Measurements from ENCODE around the gene TMOD2.

TMOD2 gene

GRCh38 chr15:51750186-51750585, 1.2 kb upstream of the TMOD2 start:
- Mint-ChIP-seq H3K9me3 (no peaks in the 10 kb centered on the region), H3K27ac (peak overlapping the region; percentile 64), H3K4me3 (peak overlapping the region; percentile 99), H3K27me3 (no peaks in the 10 kb centered on the region), H3K4me1 (peaks cover 32% of the 10 kb centered on the region), H3K36me3 (peaks cover 3% of the 10 kb centered on the region)
- DNase-seq (ENCODE audit: low spot score in 2 of 2) (no peak), ATAC-seq (ENCODE audit: low read depth) (no peak)

DNA sequence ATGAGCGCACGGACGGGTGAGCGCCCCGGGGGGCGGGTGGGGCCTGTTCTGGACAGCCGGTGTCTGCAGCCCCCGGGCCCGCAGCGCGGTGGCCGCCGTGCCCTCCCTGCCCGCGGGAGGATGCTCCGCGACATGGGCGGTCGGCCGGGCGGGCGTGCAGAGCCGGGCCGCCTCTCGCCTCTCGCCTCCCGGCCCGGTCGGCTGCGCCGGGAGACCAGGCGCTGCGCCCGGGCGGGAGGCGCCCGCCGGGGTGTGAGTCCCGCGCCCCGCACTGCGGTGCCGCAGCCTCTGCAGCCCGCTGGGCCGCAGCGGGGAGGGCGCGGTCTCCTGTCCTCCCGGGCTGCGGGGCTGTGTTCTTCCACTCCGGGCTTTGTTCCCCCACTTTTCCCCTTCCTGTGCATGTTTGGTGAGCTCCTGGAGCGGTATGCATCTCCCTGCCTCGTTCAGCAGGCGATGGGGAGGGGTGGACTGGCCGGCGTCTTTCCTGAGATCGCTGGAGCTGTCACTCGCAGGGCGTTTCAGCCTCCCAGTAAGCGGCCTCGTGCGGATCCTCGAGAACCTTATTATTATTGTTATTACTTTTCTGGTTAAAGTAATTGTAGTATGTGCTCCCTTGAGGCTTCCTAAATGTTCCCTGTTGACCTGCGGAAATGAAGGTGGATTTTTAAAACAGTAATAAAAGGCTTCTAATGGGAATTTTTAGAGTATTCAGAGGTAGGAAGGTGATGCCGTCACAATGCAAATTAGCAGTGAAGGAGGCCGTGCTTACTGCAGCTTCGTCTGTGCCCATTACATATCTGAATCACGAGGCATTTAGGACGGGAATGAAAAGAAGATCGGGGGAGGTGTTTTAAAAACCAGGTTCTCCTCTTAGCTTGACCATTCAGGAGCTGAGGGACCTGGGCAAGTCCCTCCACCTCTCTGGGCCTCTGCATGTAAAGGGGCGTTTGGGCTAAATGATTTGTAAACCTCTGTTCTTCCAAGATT, 593 bp downstream of the TMOD2 start:
- peaks cover 6% of the 10 kb centered on the region for H3K36me3 Mint-ChIP-seq
- peaks cover 39% of the 10 kb centered on the region for H3K4me1 Mint-ChIP-seq
- H3K27me3 Mint-ChIP-seq = no peaks in the 10 kb centered on the region
- no peaks in the 10 kb centered on the region for H3K9me3 Mint-ChIP-seq
- ATAC-seq (ENCODE audit: low read depth) (peak; percentile 42), DNase-seq (ENCODE audit: low spot score in 2 of 2) (peak; percentile 12 to 30)
- H3K4me3 Mint-ChIP-seq = peak overlapping the region; percentile 99
- H3K27ac Mint-ChIP-seq = peak overlapping the region; percentile 83

- H3K27ac Mint-ChIP-seq = peak overlapping the region; percentile 83
- peaks cover 4% of the 10 kb centered on the region for H3K36me3 Mint-ChIP-seq
- no peaks in the 10 kb centered on the region for H3K9me3 Mint-ChIP-seq
- peaks cover 39% of the 10 kb centered on the region for H3K4me1 Mint-ChIP-seq
- DNase-seq (ENCODE audit: low spot score in 2 of 2) (no peak), ATAC-seq (ENCODE audit: low read depth) (no peak)
- H3K4me3 Mint-ChIP-seq = peak overlapping the region; percentile 46
- H3K27me3 Mint-ChIP-seq = no peaks in the 10 kb centered on the region
Measured at GRCh38 chr15:51752888-51753287, 1.5 kb downstream of the TMOD2 start.

DNA sequence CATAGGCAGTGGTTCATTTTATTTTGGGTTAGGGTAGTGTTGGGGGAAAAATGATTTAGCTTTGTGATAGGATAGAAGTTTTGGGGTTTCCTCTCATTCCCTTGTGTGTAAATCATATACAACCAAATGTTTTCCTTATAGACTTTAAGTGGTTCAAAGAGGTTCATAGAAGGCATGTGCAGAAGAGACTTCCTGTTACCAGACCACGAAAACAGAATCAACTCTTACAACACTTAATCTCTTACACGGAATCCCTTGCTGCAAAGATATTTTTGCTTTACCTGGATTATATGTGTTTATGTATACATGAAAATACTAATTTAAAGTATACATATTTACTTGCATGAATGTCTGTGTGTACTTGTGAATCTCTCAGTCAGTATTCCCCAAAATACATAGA, 2.9 kb downstream of the TMOD2 start:
- ATAC-seq (ENCODE audit: low read depth) (no peak), DNase-seq (ENCODE audit: low spot score in 2 of 2) (no peak)
- Mint-ChIP-seq H3K4me3 (no peak overlapping the region), H3K9me3 (no peaks in the 10 kb centered on the region), H3K27me3 (no peaks in the 10 kb centered on the region), H3K36me3 (peaks cover 4% of the 10 kb centered on the region), H3K27ac (no peak overlapping the region), H3K4me1 (peaks cover 44% of the 10 kb centered on the region)

GRCh38 chr15:51755790-51756189, 4.4 kb downstream of the TMOD2 start:
- no peak for DNase-seq (ENCODE audit: low spot score in 2 of 2)
- Mint-ChIP-seq H3K36me3 (peaks cover 4% of the 10 kb centered on the region), H3K4me3 (no peak overlapping the region), H3K4me1 (peaks cover 35% of the 10 kb centered on the region), H3K27me3 (no peaks in the 10 kb centered on the region), H3K27ac (no peak overlapping the region), H3K9me3 (no peaks in the 10 kb centered on the region)
- no peak for ATAC-seq (ENCODE audit: low read depth)

DNA sequence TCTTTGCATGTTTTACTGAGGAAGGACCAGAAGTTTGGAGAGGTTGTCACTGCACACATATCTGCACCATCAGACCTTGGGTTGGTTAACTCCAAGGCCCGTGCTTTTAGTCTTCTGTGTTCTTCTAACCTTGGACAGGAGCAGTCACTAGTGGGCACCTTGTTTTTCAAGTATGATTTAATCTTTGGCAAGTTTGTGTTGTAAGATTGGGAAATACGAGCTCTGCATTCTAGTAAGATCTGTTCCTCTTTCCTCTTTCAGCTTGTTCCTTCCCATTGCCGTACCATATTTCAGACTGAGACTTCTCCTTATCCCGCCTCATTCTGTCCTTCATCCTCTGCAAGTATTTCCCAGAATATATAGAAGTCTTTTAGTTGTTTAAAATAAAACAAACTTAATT, 5.1 kb downstream of the TMOD2 start:
- ATAC-seq (ENCODE audit: low read depth) = no peak
- H3K36me3 Mint-ChIP-seq = peaks cover 7% of the 10 kb centered on the region
- no peaks in the 10 kb centered on the region for H3K27me3 Mint-ChIP-seq
- H3K4me3 Mint-ChIP-seq = no peak overlapping the region
- no peaks in the 10 kb centered on the region for H3K9me3 Mint-ChIP-seq
- no peak for DNase-seq (ENCODE audit: low spot score in 2 of 2)
- H3K4me1 Mint-ChIP-seq = peaks cover 36% of the 10 kb centered on the region
- no peak overlapping the region for H3K27ac Mint-ChIP-seq

DNA sequence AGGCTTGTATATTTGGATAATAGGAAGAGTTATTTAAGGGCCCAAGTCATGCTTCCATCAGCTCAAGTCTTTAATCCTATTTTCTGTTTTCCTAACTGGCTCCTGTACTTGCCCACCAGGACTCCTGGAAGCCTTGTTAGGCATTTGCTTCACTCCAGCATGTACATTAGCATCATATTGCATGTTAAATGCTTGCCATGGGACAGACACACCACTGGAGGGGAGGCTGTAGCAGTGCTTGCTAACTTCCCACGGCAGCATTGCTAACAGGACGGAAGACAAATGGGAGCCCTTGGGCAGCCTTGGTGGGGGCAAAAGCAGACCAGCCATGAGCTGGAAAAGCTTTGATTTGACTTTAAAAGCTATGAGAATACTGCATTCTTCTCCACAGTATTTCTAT, 6.1 kb downstream of the TMOD2 start:
- no peaks in the 10 kb centered on the region for H3K9me3 Mint-ChIP-seq
- no peak overlapping the region for H3K27ac Mint-ChIP-seq
- peaks cover 34% of the 10 kb centered on the region for H3K4me1 Mint-ChIP-seq
- H3K4me3 Mint-ChIP-seq = no peak overlapping the region
- DNase-seq (ENCODE audit: low spot score in 2 of 2) (no peak), ATAC-seq (ENCODE audit: low read depth) (no peak)
- peaks cover 7% of the 10 kb centered on the region for H3K36me3 Mint-ChIP-seq
- no peaks in the 10 kb centered on the region for H3K27me3 Mint-ChIP-seq

- no peaks in the 10 kb centered on the region for H3K27me3 Mint-ChIP-seq
- peaks cover 28% of the 10 kb centered on the region for H3K4me1 Mint-ChIP-seq
- no peak overlapping the region for H3K27ac Mint-ChIP-seq
- no peak for DNase-seq (ENCODE audit: low spot score in 2 of 2)
- no peak overlapping the region for H3K4me3 Mint-ChIP-seq
- H3K9me3 Mint-ChIP-seq = no peaks in the 10 kb centered on the region
- ATAC-seq (ENCODE audit: low read depth) = no peak
- peaks cover 7% of the 10 kb centered on the region for H3K36me3 Mint-ChIP-seq
Measured at GRCh38 chr15:51758645-51759044, 7.2 kb downstream of the TMOD2 start.

DNA sequence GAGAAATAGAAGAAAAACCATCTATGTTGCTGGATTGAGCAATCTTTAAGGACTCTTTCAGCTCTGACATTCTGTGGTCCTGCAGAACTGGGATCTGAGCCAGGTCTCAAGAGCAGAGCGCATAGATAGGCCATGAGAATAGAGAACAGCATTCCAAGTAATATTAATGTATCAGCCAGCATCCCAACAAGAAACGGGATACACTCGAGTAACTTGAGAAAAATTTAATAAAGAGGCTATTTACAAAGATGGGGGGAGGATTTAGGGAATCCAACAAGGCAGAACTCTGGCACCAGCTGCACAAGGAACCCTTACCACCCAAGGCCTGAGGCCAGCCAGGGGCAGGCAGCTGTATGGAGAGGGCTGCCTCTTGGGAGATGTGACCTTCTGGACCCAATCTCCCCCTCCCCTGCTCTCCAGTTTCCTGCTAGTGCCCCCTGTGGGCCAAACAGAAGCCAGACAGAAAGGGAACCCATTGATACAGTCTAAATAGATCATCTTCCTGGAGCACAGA, 8.2 kb downstream of the TMOD2 start:
- no peak overlapping the region for H3K4me3 Mint-ChIP-seq
- no peak overlapping the region for H3K27ac Mint-ChIP-seq
- H3K36me3 Mint-ChIP-seq = peaks cover 7% of the 10 kb centered on the region
- no peak for ATAC-seq (ENCODE audit: low read depth)
- no peaks in the 10 kb centered on the region for H3K27me3 Mint-ChIP-seq
- H3K4me1 Mint-ChIP-seq = peaks cover 24% of the 10 kb centered on the region
- DNase-seq (ENCODE audit: low spot score in 2 of 2) = no peak
- H3K9me3 Mint-ChIP-seq = no peaks in the 10 kb centered on the region

- Mint-ChIP-seq H3K4me3 (no peak overlapping the region), H3K27me3 (no peaks in the 10 kb centered on the region), H3K9me3 (no peaks in the 10 kb centered on the region), H3K27ac (no peak overlapping the region), H3K4me1 (peaks cover 18% of the 10 kb centered on the region), H3K36me3 (peaks cover 3% of the 10 kb centered on the region)
- no peak for ATAC-seq (ENCODE audit: low read depth)
- no peak for DNase-seq (ENCODE audit: low spot score in 2 of 2)
Measured at GRCh38 chr15:51760805-51761204, 9.4 kb downstream of the TMOD2 start.

GRCh38 chr15:51765751-51766150, 14.4 kb downstream of the TMOD2 start:
- Mint-ChIP-seq H3K27me3 (no peaks in the 10 kb centered on the region), H3K4me3 (no peak overlapping the region), H3K4me1 (peaks cover 15% of the 10 kb centered on the region), H3K36me3 (peaks cover 17% of the 10 kb centered on the region), H3K27ac (no peak overlapping the region), H3K9me3 (no peaks in the 10 kb centered on the region)
- ATAC-seq (ENCODE audit: low read depth) (no peak), DNase-seq (ENCODE audit: low spot score in 2 of 2) (no peak)

DNA sequence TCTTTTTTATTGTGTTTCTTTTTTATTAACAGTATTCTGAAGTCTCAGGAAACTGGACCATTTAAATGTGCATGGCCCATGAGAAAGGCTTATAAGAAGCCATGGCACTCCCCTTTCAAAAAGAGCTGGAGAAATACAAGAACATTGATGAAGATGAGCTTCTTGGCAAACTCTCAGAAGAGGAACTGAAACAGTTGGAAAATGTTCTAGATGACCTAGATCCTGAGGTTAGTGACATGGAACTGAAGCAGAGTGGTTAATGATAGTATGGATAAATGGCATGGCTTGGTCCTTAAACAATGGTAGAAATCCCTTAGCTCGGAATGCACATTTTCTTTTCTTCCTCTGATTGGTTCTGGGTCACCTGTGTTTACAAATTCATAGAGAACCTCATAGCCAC, 14.9 kb downstream of the TMOD2 start:
- DNase-seq (ENCODE audit: low spot score in 2 of 2) (no peak), ATAC-seq (ENCODE audit: low read depth) (no peak)
- peaks cover 18% of the 10 kb centered on the region for H3K36me3 Mint-ChIP-seq
- H3K27me3 Mint-ChIP-seq = no peaks in the 10 kb centered on the region
- peaks cover 14% of the 10 kb centered on the region for H3K4me1 Mint-ChIP-seq
- H3K4me3 Mint-ChIP-seq = no peak overlapping the region
- H3K27ac Mint-ChIP-seq = no peak overlapping the region
- no peaks in the 10 kb centered on the region for H3K9me3 Mint-ChIP-seq

- Mint-ChIP-seq H3K27me3 (no peaks in the 10 kb centered on the region), H3K27ac (peak overlapping the region; percentile 59), H3K36me3 (peaks cover 25% of the 10 kb centered on the region), H3K4me1 (peaks cover 14% of the 10 kb centered on the region), H3K9me3 (no peaks in the 10 kb centered on the region), H3K4me3 (no peak overlapping the region)
- peak; percentile 89 for ATAC-seq (ENCODE audit: low read depth)
- DNase-seq (ENCODE audit: low spot score in 2 of 2) = peak in 1 of 2 donors; percentile 24
Measured at GRCh38 chr15:51768018-51768417, 16.6 kb downstream of the TMOD2 start.

- Mint-ChIP-seq H3K27ac (no peak overlapping the region), H3K27me3 (no peaks in the 10 kb centered on the region), H3K36me3 (peaks cover 31% of the 10 kb centered on the region), H3K4me1 (peaks cover 12% of the 10 kb centered on the region), H3K9me3 (no peaks in the 10 kb centered on the region), H3K4me3 (no peak overlapping the region)
- no peak for DNase-seq (ENCODE audit: low spot score in 2 of 2)
- ATAC-seq (ENCODE audit: low read depth) = no peak
Measured at GRCh38 chr15:51770902-51771301, 19.5 kb downstream of the TMOD2 start.
